ENCODE results near the gene FAM13B.

DNA sequence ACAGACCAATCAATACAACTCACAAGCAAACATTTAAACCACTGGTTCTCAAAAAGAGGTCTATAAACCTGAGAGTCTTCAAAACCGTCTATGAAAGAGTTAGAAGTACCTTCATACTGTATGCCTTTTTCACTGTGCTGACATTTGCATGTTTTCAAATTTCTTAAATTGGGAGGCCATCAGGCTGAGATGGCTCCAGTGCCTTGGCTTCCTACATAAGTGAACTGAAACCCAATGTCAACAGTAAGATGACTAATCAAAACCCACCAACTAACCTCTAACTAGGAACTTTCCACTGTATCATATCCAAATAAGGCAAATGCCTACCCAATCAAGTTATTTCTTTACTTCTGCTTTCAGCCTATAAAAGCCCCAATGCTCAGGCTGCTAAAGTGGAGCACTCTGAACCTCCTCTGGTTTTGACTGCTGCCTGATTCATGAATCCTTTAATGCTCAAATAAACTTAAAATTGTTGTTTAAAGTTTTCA is 35.1 kb downstream of the FAM13B start:
- TF ChIP-seq CTCF (IDR thresholded peaks at IDR 0.05), result no peak
- no peak for TF ChIP-seq POLR2A (IDR thresholded peaks at IDR 0.05)

All from Peyer's patch (tissue), 4 donors.